Nephron progenitor cell (in vitro differentiated cells): Measurements from ENCODE around the gene ZNF442.
A peak's percentile ranks its signal among the peaks of the same experiment; 100 is the strongest.

ENCODE experiments used
- DNase-seq: peaks from one replicate; pipeline ENCODE4 v3.0.0; 2021
- H3K27ac Mint-ChIP-seq: 2 replicates; pipeline ENCODE4 v1.8.0; 2021; ENCODE audit warnings: mild to moderate bottlenecking, moderate library complexity, mixed read lengths
- H3K27me3 Mint-ChIP-seq: 2 replicates; pipeline ENCODE4 v1.8.0; 2021; ENCODE audit warnings: mild to moderate bottlenecking, low read depth, mixed read lengths; ENCODE audit not compliant: poor library complexity
- H3K36me3 Mint-ChIP-seq: 2 replicates; pipeline ENCODE4 v1.8.0; 2021; ENCODE audit warnings: low read depth, mixed read lengths
- H3K4me1 Mint-ChIP-seq: 2 replicates; pipeline ENCODE4 v1.8.0; 2021; ENCODE audit warnings: mixed read lengths
- H3K4me3 Mint-ChIP-seq: 2 replicates; pipeline ENCODE4 v1.8.0; 2021; ENCODE audit warnings: mild to moderate bottlenecking, moderate library complexity, mixed read lengths
- H3K9me3 Mint-ChIP-seq: 2 replicates; pipeline ENCODE4 v1.8.0; 2021; ENCODE audit warnings: mild to moderate bottlenecking, moderate library complexity, mixed read lengths
- CTCF ChIP-seq: fragments of 200-600 bp; sonication (generic); IDR thresholded peaks from 2 replicates; pipeline ENCODE4 v1.5.0; 2021; ENCODE audit warnings: antibody characterized with exemption

The ZNF442 gene

GRCh38 chr19:12350185-12350889 lies 15.1 kb downstream of the ZNF442 start:
- H3K27me3 Mint-ChIP-seq: no peaks in the 10 kb centered on the region
- TF ChIP-seq CTCF: no peak
- no peak for DNase-seq
- peaks cover 76% of the 10 kb centered on the region for H3K36me3 Mint-ChIP-seq
- no peak overlapping the region for H3K27ac Mint-ChIP-seq
- H3K4me1 Mint-ChIP-seq: no peaks in the 10 kb centered on the region
- H3K9me3 Mint-ChIP-seq: peaks cover 93% of the 10 kb centered on the region
- no peak overlapping the region for H3K4me3 Mint-ChIP-seq

- Mint-ChIP-seq H3K36me3 (peaks cover 52% of the 10 kb centered on the region), H3K4me1 (no peaks in the 10 kb centered on the region), H3K4me3 (no peak overlapping the region), H3K9me3 (peaks cover 91% of the 10 kb centered on the region), H3K27me3 (no peaks in the 10 kb centered on the region), H3K27ac (no peak overlapping the region)
- no peak for TF ChIP-seq CTCF
- DNase-seq: no peak
Measured at GRCh38 chr19:12346896-12347295, 18.6 kb downstream of the ZNF442 start.

GRCh38 chr19:12345197-12345596 lies 20.3 kb downstream of the ZNF442 start:
- DNase-seq: no peak
- TF ChIP-seq CTCF: no peak
- Mint-ChIP-seq H3K9me3 (peaks cover 89% of the 10 kb centered on the region), H3K27ac (no peak overlapping the region), H3K4me3 (no peak overlapping the region), H3K27me3 (no peaks in the 10 kb centered on the region), H3K4me1 (no peaks in the 10 kb centered on the region), H3K36me3 (peaks cover 41% of the 10 kb centered on the region)

- H3K36me3 Mint-ChIP-seq: no peaks in the 10 kb centered on the region
- H3K27ac Mint-ChIP-seq: peak within 1 kb of the TSS; percentile 71
- peaks cover 11% of the 10 kb centered on the region for H3K27me3 Mint-ChIP-seq
- H3K4me1 Mint-ChIP-seq: peaks cover 38% of the 10 kb centered on the region
- H3K9me3 Mint-ChIP-seq: peaks cover 14% of the 10 kb centered on the region
- peak within 1 kb of the TSS; percentile 96 for H3K4me3 Mint-ChIP-seq
- no peak for TF ChIP-seq CTCF
- peak; percentile 97 for DNase-seq
Measured at GRCh38 chr19:12333162-12334159, 32.0 kb downstream of the ZNF442 start, which contains the start of gene ZNF563. TSS of gene ZNF563 (minus strand) at chr19:12333633. CDS start at chr19:12333482, 151 bp downstream.

GRCh38 chr19:12331211-12331941 lies 34.1 kb downstream of the ZNF442 start:
- Mint-ChIP-seq H3K27ac (peak overlapping the region; percentile 80), H3K4me1 (peaks cover 38% of the 10 kb centered on the region), H3K27me3 (peaks cover 11% of the 10 kb centered on the region), H3K4me3 (peak overlapping the region; percentile 96), H3K9me3 (peaks cover 23% of the 10 kb centered on the region), H3K36me3 (peaks cover 6% of the 10 kb centered on the region)
- no peak for TF ChIP-seq CTCF
- peak; percentile 22 for DNase-seq
